ENCODE results near the gene NRIP1. TPM values are rescaled to one million over a fixed set of nuclear protein-coding genes. Genes with fewer than 3 reads are reported as not detected.

NRIP1 gene
- total and polyA plus RNA-seq, 2 donors (not counting 1 experiment from before 2014, with no cell fraction given), result 3.3 to 32.1 TPM

DNA sequence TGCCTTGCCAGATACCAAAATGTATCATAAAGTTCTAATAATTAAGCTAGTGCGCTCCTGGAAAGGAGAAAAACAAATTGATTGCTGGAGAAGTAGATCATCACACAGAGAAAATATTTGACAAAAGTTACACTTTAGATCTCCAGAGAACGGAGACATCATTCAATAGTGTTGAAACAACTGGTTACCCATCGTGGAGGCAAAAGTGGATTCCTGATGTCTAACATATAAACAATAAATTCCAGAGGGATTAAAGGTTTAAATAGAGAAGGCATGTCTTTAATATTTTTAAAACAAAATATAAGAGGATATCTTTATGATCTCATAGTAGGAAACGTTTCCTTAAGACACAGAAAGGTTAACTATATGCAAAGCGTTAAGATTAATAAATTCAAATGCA is 41.0 kb downstream of the NRIP1 start:
- ChIA-PET CTCF (no interaction called here), POLR2A (no interaction called here)
- Histone ChIP-seq H3K27me3 (replicated peaks in 1 of 4; ENCODE audit: control extremely low read depth in 1 of 4, control insufficient read depth in 3 of 4, insufficient read depth in 4 of 4, low read length in 3 of 4) (no peaks in the 10 kb centered on the region), H3K4me2 (replicated peaks; ENCODE audit: low read depth, low read length, poor library complexity, severe bottlenecking) (no peak overlapping the region), H3K79me2 (ENCODE audit: control insufficient read depth, insufficient read depth, low read length) (peaks cover 79% of the 10 kb centered on the region), H3K36me3 (replicated peaks in 1 of 2; ENCODE audit: control extremely low read depth in 1 of 2, control insufficient read depth in 1 of 2, extremely low read depth in 1 of 2, insufficient read depth in 2 of 2, low read length in 1 of 2) (no peaks in the 10 kb centered on the region), H2AFZ (ENCODE audit: insufficient read depth, low read depth, low read length, poor library complexity, severe bottlenecking) (no peak overlapping the region), H4K20me1 (ENCODE audit: control insufficient read depth, insufficient read depth, low read length, poor library complexity, severe bottlenecking) (peaks cover 42% of the 10 kb centered on the region), H3K4me3 (ENCODE audit: control extremely low read depth in 1 of 5, extremely low read depth in 1 of 5, insufficient read depth in 1 of 5, low read depth in 2 of 5, low read length in 4 of 5) (no peak overlapping the region), H3K9me3 (ENCODE audit: control extremely low read depth in 1 of 3, control insufficient read depth in 2 of 3, insufficient read depth in 1 of 3, low read length in 2 of 3) (no peaks in the 10 kb centered on the region), H3K4me1 (ENCODE audit: control insufficient read depth in 2 of 2, insufficient read depth in 2 of 2, low read length in 2 of 2) (peaks cover 1 to 6% of the 10 kb centered on the region in 2 donors), H3K9ac (ENCODE audit: low read length) (no peak overlapping the region), H3K27ac (ENCODE audit: low read length in 2 of 2) (no peak overlapping the region)
- Mint-ChIP-seq H3K27me3 (no peaks in the 10 kb centered on the region), H3K9me3 (ENCODE audit: insufficient read depth) (no peaks in the 10 kb centered on the region), H3K4me1 (peaks cover 50% of the 10 kb centered on the region), H3K4me3 (no peak overlapping the region), H3K27ac (no peak overlapping the region)
- DNase-seq (no peak), ATAC-seq (ENCODE audit: low read depth) (no peak)
- no CpG with 5 or more reads among the region's 5 CpGs for WGBS (ENCODE audit: insufficient coverage)
- TF ChIP-seq CTCF (IDR thresholded peaks at IDR 0.05) (no peak), EZH2 (IDR thresholded peaks at IDR 0.05; ENCODE audit: borderline replicate concordance, insufficient read depth, low read depth, low read length, poor library complexity, severe bottlenecking) (no peak)
- intact Hi-C loops (cut with micrococcal nuclease), result no loop called here

DNA sequence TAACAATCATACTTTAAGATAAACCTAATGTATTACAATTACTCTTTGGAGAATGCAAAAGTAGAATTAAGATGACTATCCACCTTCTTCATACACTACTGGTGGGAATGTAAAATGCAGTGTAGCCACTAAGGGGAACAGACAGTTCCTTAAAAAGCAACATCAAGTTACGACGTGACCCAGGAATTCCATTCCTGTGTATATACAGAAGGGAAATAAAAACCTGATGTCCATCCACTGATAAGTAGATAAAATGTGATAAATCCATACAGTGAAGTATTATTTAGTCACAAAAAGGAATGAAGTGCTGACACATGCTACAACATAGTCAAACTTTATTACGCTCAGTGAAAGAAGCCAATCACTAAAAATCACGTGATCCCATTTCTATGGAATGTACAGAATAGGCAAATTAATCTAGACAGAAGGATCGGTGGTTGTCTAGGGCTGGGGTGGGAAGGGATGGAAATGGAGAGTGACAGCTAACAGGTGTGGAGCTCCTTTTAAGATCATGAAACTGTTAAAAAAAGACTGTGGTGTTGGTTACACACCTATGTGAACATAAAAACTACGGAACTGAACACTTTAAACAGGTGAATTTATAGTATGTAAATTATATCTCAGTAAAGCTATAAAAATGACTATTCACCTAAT is 42.1 kb downstream of the NRIP1 start:
- Mint-ChIP-seq H3K4me1 (peaks cover 52% of the 10 kb centered on the region), H3K27me3 (no peaks in the 10 kb centered on the region), H3K4me3 (no peak overlapping the region), H3K9me3 (ENCODE audit: insufficient read depth) (no peaks in the 10 kb centered on the region), H3K27ac (no peak overlapping the region)
- H3K4me2 ChIP-seq (replicated peaks; ENCODE audit: low read depth, low read length, poor library complexity, severe bottlenecking), result no peak overlapping the region
- H3K27me3 ChIP-seq (replicated peaks in 1 of 4; ENCODE audit: control extremely low read depth in 1 of 4, control insufficient read depth in 3 of 4, insufficient read depth in 4 of 4, low read length in 3 of 4), result no peaks in the 10 kb centered on the region
- WGBS (ENCODE audit: insufficient coverage), result no CpG with 5 or more reads among the region's 6 CpGs
- ChIA-PET POLR2A (no interaction called here), CTCF (no interaction called here)
- TF ChIP-seq EZH2 (IDR thresholded peaks at IDR 0.05; ENCODE audit: borderline replicate concordance, insufficient read depth, low read depth, low read length, poor library complexity, severe bottlenecking) (no peak), CTCF (IDR thresholded peaks at IDR 0.05) (no peak)
- H3K79me2 ChIP-seq (ENCODE audit: control insufficient read depth, insufficient read depth, low read length), result peaks cover 80% of the 10 kb centered on the region
- H3K4me3 ChIP-seq (ENCODE audit: control extremely low read depth in 1 of 5, extremely low read depth in 1 of 5, insufficient read depth in 1 of 5, low read depth in 2 of 5, low read length in 4 of 5), result no peak overlapping the region
- H3K36me3 ChIP-seq (replicated peaks in 1 of 2; ENCODE audit: control extremely low read depth in 1 of 2, control insufficient read depth in 1 of 2, extremely low read depth in 1 of 2, insufficient read depth in 2 of 2, low read length in 1 of 2), result no peaks in the 10 kb centered on the region
- DNase-seq (no peak), ATAC-seq (ENCODE audit: low read depth) (no peak)
- H4K20me1 ChIP-seq (ENCODE audit: control insufficient read depth, insufficient read depth, low read length, poor library complexity, severe bottlenecking), result peaks cover 38% of the 10 kb centered on the region
- H3K27ac ChIP-seq (ENCODE audit: low read length in 2 of 2), result no peak overlapping the region
- no peak overlapping the region for H3K9ac ChIP-seq (ENCODE audit: low read length)
- peaks cover 0 to 6% of the 10 kb centered on the region in 2 donors for H3K4me1 ChIP-seq (ENCODE audit: control insufficient read depth in 2 of 2, insufficient read depth in 2 of 2, low read length in 2 of 2)
- intact Hi-C loops (cut with micrococcal nuclease), result no loop called here
- H2AFZ ChIP-seq (ENCODE audit: insufficient read depth, low read depth, low read length, poor library complexity, severe bottlenecking), result no peak overlapping the region
- no peaks in the 10 kb centered on the region for H3K9me3 ChIP-seq (ENCODE audit: control extremely low read depth in 1 of 3, control insufficient read depth in 2 of 3, insufficient read depth in 1 of 3, low read length in 2 of 3)

Measured in B cell (primary cell).